Loucy (cell line): Measurements from ENCODE around the gene RALGPS1.

ENCODE experiments used
- H2AFZ ChIP-seq: fragments of 200-600 bp; sonication (generic); 2 replicates; pipeline ENCODE4 v1.6.0; 2016; ENCODE audit warnings: antibody characterized with exemption, mild to moderate bottlenecking, low read length, moderate library complexity
- H3F3A ChIP-seq: fragments of 200-600 bp; 2 replicates; pipeline ENCODE4 v1.6.0; 2016; ENCODE audit warnings: antibody characterized with exemption, low read depth, mild to moderate bottlenecking
- H3K27me3 ChIP-seq: fragments of 200-600 bp; sonication (generic); 2 replicates; pipeline ENCODE4 v1.6.1; 2014; ENCODE audit warnings: low read length, mild to moderate bottlenecking; ENCODE audit not compliant: insufficient read depth, poor library complexity, severe bottlenecking
- H3K36me3 ChIP-seq: fragments of 200-600 bp; sonication (generic); 2 replicates; pipeline ENCODE4 v1.6.1; 2016; ENCODE audit warnings: low read length; ENCODE audit not compliant: insufficient read depth
- H3K4me1 ChIP-seq: fragments of 200-600 bp; sonication (generic); 2 replicates; pipeline ENCODE4 v1.5.1; 2014; ENCODE audit warnings: low read length, mild to moderate bottlenecking; ENCODE audit not compliant: insufficient read depth, poor library complexity, severe bottlenecking
- H3K4me2 ChIP-seq: fragments of 200-600 bp; sonication (generic); 2 replicates; pipeline ENCODE4 v1.6.0; 2014; ENCODE audit warnings: antibody characterized with exemption, low read length, low read depth, mild to moderate bottlenecking; ENCODE audit not compliant: poor library complexity, severe bottlenecking
- H3K4me3 ChIP-seq: fragments of 200-600 bp; sonication (generic); 2 replicates; pipeline ENCODE4 v1.5.1; 2014; ENCODE audit warnings: low read length, mild to moderate bottlenecking, mixed read lengths; ENCODE audit not compliant: poor library complexity, severe bottlenecking
- H3K79me2 ChIP-seq: fragments of 200-600 bp; sonication (generic); 2 replicates; pipeline ENCODE4 v1.6.1; 2014; ENCODE audit warnings: low read length; ENCODE audit not compliant: insufficient read depth
- H3K9ac ChIP-seq: fragments of 200-600 bp; sonication (generic); 2 replicates; pipeline ENCODE4 v1.6.0; 2014; ENCODE audit warnings: mild to moderate bottlenecking, low read depth, low read length, moderate library complexity; ENCODE audit not compliant: poor library complexity, severe bottlenecking
- H3K9me2 ChIP-seq: fragments of 200-600 bp; sonication (generic); replicated peaks from 2 replicates; pipeline ENCODE4 v1.6.1; 2016; ENCODE audit warnings: low read depth, low read length, mixed read lengths
- H3K9me3 ChIP-seq: fragments of 200-600 bp; sonication (generic); 2 replicates; pipeline ENCODE4 v1.6.1; 2014; ENCODE audit warnings: mild to moderate bottlenecking, antibody characterized with exemption, low read length, low read depth; ENCODE audit not compliant: insufficient read depth
- H4K20me1 ChIP-seq: fragments of 200-600 bp; sonication (generic); 2 replicates; pipeline ENCODE4 v1.6.0; 2014; ENCODE audit warnings: antibody characterized with exemption, low read length, mild to moderate bottlenecking; ENCODE audit not compliant: insufficient read depth, poor library complexity, severe bottlenecking
- CTCF ChIP-seq: fragments of 200-600 bp; sonication (generic); conservative IDR thresholded peaks from 2 replicates; pipeline ENCODE4 v1.5.1; 2014; ENCODE audit warnings: mild to moderate bottlenecking, antibody characterized with exemption, low read length
- EZH2phosphoT487 ChIP-seq: fragments of 200-600 bp; IDR thresholded peaks from 2 replicates; pipeline ENCODE4 v1.6.1; 2018; ENCODE audit warnings: antibody characterized with exemption, mild to moderate bottlenecking, moderate library complexity, borderline replicate concordance

The RALGPS1 gene

GRCh38 chr9:126945682-126946081 lies 31.1 kb downstream of the RALGPS1 start:
- TF ChIP-seq EZH2phosphoT487, result no peak
- TF ChIP-seq CTCF, result no peak
- Histone ChIP-seq H3K36me3 (no peaks in the 10 kb centered on the region), H3K9me3 (no peaks in the 10 kb centered on the region), H3K4me1 (no peaks in the 10 kb centered on the region), H2AFZ (no peak overlapping the region), H3K9me2 (no peaks in the 10 kb centered on the region), H3F3A (no peaks in the 10 kb centered on the region), H3K79me2 (no peaks in the 10 kb centered on the region), H3K4me2 (no peak overlapping the region), H3K27me3 (no peaks in the 10 kb centered on the region), H3K9ac (no peak overlapping the region), H3K4me3 (no peak overlapping the region), H4K20me1 (no peaks in the 10 kb centered on the region)

GRCh38 chr9:126947529-126947928 lies 32.9 kb downstream of the RALGPS1 start:
- Histone ChIP-seq H3K27me3 (no peaks in the 10 kb centered on the region), H3K4me2 (no peak overlapping the region), H3K9me3 (no peaks in the 10 kb centered on the region), H3K9ac (no peak overlapping the region), H3K4me3 (no peak overlapping the region), H3K36me3 (no peaks in the 10 kb centered on the region), H3K4me1 (no peaks in the 10 kb centered on the region), H3F3A (no peaks in the 10 kb centered on the region), H3K9me2 (no peaks in the 10 kb centered on the region), H4K20me1 (no peaks in the 10 kb centered on the region), H3K79me2 (no peaks in the 10 kb centered on the region), H2AFZ (no peak overlapping the region)
- TF ChIP-seq EZH2phosphoT487, result no peak
- no peak; the same call in 1 of the 2 replicates for TF ChIP-seq CTCF

- no peak overlapping the region for H3K4me2 ChIP-seq
- no peak overlapping the region for H3K9ac ChIP-seq
- H4K20me1 ChIP-seq, result no peaks in the 10 kb centered on the region
- no peaks in the 10 kb centered on the region for H3K27me3 ChIP-seq
- no peaks in the 10 kb centered on the region for H3K4me1 ChIP-seq
- H3F3A ChIP-seq, result no peaks in the 10 kb centered on the region
- H3K9me2 ChIP-seq, result no peaks in the 10 kb centered on the region
- no peaks in the 10 kb centered on the region for H3K36me3 ChIP-seq
- TF ChIP-seq EZH2phosphoT487 (no peak), CTCF (no peak)
- H3K9me3 ChIP-seq, result no peaks in the 10 kb centered on the region
- no peak overlapping the region for H3K4me3 ChIP-seq
- H3K79me2 ChIP-seq, result no peaks in the 10 kb centered on the region
- no peak overlapping the region for H2AFZ ChIP-seq
Measured at GRCh38 chr9:126952205-126952977, 37.8 kb downstream of the RALGPS1 start.
